Stimulated activated CD4-positive, alpha-beta T cell treated with anti-CD3 and anti-CD28 coated beads, Interleukin-1b, Interleukin-23, amount 100 ng/mL, for 4 hours (primary cell): ENCODE results near the gene ABAT.
"Not testable (repeated sequence)": the region's sequence is repeated elsewhere in the genome, so short reads cannot be mapped to it uniquely, and the experiment has no call there.

ENCODE experiments used
- DNase-seq, 2 donors: peaks; one replicate each; pipeline ENCODE4 v3.0.0-alpha.2; 2020; ENCODE audit warnings: low read depth in 2 of 2

Gene ABAT

GRCh38 chr16:8785408-8785807 lies 111.0 kb downstream of the ABAT start:
- DNase-seq = no peak

GRCh38 chr16:8786316-8786715 lies 111.9 kb downstream of the ABAT start:
- not testable (repeated sequence) for DNase-seq

- no peak for DNase-seq
These were observed 114.3 kb downstream of the ABAT start for GRCh38 chr16:8788578-8789172.

GRCh38 chr16:8795091-8795490 lies 120.7 kb downstream of the ABAT start:
- DNase-seq = no peak

GRCh38 chr16:8795818-8796217 lies 121.4 kb downstream of the ABAT start:
- no peak for DNase-seq

GRCh38 chr16:8796469-8797363 lies 122.3 kb downstream of the ABAT start:
- no peak for DNase-seq

GRCh38 chr16:8797364-8798173 lies 123.2 kb downstream of the ABAT start, which contains the start of the genes PMM2 and TMEM186:
Gene PMM2, plus strand, starts transcription at chr16:8797839. Its CDS starts 44 bp downstream, at chr16:8797883.
Gene TMEM186, minus strand, starts transcription at chr16:8797639. Its CDS starts 25 bp downstream, at chr16:8797614.
- peak; percentile 87 to 91 for DNase-seq

GRCh38 chr16:8798174-8798527 lies 123.7 kb downstream of the ABAT start:
- no peak for DNase-seq

- DNase-seq = no peak
These were observed 124.2 kb downstream of the ABAT start for GRCh38 chr16:8798535-8799157.

- no peak for DNase-seq
These were observed 127.3 kb downstream of the ABAT start for GRCh38 chr16:8801701-8802100.

- DNase-seq = not testable (repeated sequence)
These were observed 129.3 kb downstream of the ABAT start for GRCh38 chr16:8803733-8804132.

- no peak for DNase-seq
These were observed 129.9 kb downstream of the ABAT start for GRCh38 chr16:8804313-8804712.

GRCh38 chr16:8806272-8806983 lies 132.0 kb downstream of the ABAT start:
- no peak for DNase-seq

GRCh38 chr16:8807189-8807588 lies 132.8 kb downstream of the ABAT start:
- DNase-seq = no peak

GRCh38 chr16:8808009-8808408 lies 133.6 kb downstream of the ABAT start:
- DNase-seq = no peak

GRCh38 chr16:8808613-8809353 lies 134.4 kb downstream of the ABAT start:
- no peak for DNase-seq

- no peak for DNase-seq
These were observed 137.9 kb downstream of the ABAT start for GRCh38 chr16:8812162-8812843.

GRCh38 chr16:8814095-8814806 lies 139.8 kb downstream of the ABAT start:
- no peak for DNase-seq

GRCh38 chr16:8816967-8817655 lies 142.7 kb downstream of the ABAT start:
- DNase-seq = no peak
